Tibial artery (tissue), 4 donors: ENCODE results near the gene DSE.

Experiments
- DNase-seq, 2 donors: peaks; one replicate each; pipeline ENCODE4 v3.0.0-alpha.2; 2019
- H3K27ac ChIP-seq, 2 donors: fragments of 200-600 bp; sonication (generic) in 1 of 2; 1 replicate in 1 of 2; 2 replicates in 1 of 2; pipeline ENCODE4 v1.5.1; 2018 to 2019; ENCODE audit warnings: mild to moderate bottlenecking in 1 of 2
- H3K27me3 ChIP-seq, 2 donors: fragments of 200-600 bp; sonication (generic) in 1 of 2; one replicate each; pipeline versions ENCODE4 v1.5.1 to v1.6.0; 2016 to 2019
- H3K36me3 ChIP-seq, 3 donors: fragments of 200-600 bp; sonication (generic) in 2 of 3; one replicate each; pipeline ENCODE4 v1.5.1; 2016 to 2019; ENCODE audit warnings: mild to moderate bottlenecking in 2 of 3
- H3K4me1 ChIP-seq, 4 donors: fragments of 200-600 bp; sonication (generic) in 2 of 4; 1 replicate in 3 of 4; 2 replicates in 1 of 4; pipeline ENCODE4 v1.5.1; 2016 to 2019
- H3K4me3 ChIP-seq, 2 donors: fragments of 200-600 bp; sonication (generic) in 1 of 2; 1 replicate in 1 of 2; 2 replicates in 1 of 2; pipeline ENCODE4 v1.5.1; 2018 to 2019; ENCODE audit warnings: mild to moderate bottlenecking in 2 of 2
- H3K9me3 ChIP-seq, 3 donors: fragments of 200-600 bp; sonication (generic) in 1 of 3; one replicate each; pipeline ENCODE4 v1.5.1; 2016 to 2019
- intact Hi-C: fragments of 100-400 bp; cut with DNase I; formaldehyde crosslinking; loops from one replicate; pipeline ENCODE4 v1.15.0; 2023; ENCODE audit warnings: low total_unique reads
- TF ChIP-seq, protein P1 (sequence below), 2 experiments: fragments of 200-600 bp in 1 of 2; fragments of 450-650 bp in 1 of 2; IDR thresholded peaks; one replicate each; pipeline ENCODE4 v1.5.1; 2017 to 2019; ENCODE audit warnings: antibody characterized with exemption in 2 of 2, mild to moderate bottlenecking in 1 of 2, moderate library complexity in 1 of 2

Gene DSE

DNA sequence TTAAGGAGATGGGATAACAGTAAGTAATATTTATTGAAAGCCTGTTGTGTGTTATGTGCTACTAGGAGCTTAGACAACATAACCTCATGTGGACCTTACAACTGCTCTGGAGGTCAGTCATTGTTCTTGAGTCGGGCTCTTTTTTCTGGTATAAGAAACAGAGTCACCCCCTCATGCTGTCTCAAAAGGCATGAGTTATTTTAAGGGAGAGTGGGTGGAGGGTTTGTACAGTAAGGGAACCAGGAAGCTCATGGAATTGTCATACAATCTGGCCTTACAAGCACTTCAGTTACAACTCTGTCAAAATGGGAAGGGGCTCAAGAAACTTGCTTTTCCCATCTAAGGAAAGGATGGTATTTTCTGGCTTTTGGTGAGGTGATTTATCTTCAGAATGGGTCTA lies 16.5 kb upstream of the DSE start:
- TF ChIP-seq, protein P1, sequence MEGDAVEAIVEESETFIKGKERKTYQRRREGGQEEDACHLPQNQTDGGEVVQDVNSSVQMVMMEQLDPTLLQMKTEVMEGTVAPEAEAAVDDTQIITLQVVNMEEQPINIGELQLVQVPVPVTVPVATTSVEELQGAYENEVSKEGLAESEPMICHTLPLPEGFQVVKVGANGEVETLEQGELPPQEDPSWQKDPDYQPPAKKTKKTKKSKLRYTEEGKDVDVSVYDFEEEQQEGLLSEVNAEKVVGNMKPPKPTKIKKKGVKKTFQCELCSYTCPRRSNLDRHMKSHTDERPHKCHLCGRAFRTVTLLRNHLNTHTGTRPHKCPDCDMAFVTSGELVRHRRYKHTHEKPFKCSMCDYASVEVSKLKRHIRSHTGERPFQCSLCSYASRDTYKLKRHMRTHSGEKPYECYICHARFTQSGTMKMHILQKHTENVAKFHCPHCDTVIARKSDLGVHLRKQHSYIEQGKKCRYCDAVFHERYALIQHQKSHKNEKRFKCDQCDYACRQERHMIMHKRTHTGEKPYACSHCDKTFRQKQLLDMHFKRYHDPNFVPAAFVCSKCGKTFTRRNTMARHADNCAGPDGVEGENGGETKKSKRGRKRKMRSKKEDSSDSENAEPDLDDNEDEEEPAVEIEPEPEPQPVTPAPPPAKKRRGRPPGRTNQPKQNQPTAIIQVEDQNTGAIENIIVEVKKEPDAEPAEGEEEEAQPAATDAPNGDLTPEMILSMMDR (IDR thresholded peaks at IDR 0.05): no peak
- no peak overlapping the region for H3K27ac ChIP-seq
- peaks cover 0 to 29% (median 8%) of the 10 kb centered on the region in 4 donors for H3K4me1 ChIP-seq
- DNase-seq: no peak
- H3K27me3 ChIP-seq: no peaks in the 10 kb centered on the region
- intact Hi-C loops: no loop called here
- H3K4me3 ChIP-seq: no peak overlapping the region
- no peaks in the 10 kb centered on the region for H3K9me3 ChIP-seq
- no peaks in the 10 kb centered on the region for H3K36me3 ChIP-seq

DNA sequence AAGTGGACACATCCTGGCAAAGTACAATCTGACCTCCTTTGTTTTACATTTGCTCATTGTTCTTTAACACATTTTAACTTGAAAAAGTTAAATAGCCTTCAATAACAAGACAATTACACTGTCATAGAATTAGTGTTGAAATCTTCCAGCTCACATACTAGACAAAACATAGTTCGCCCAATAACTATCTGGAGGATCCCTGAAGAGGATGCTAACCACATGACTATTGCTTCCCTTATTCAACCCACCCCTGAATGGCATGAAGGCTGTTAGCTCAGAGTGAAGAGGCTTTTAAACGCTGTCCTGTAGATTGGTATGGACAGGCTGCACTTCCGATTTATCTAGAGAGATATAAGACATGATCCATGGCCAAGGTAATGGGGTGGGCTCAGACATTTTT lies 15.0 kb upstream of the DSE start:
- TF ChIP-seq, protein P1 (IDR thresholded peaks at IDR 0.05): no peak
- Histone ChIP-seq H3K4me3 (no peak overlapping the region), H3K9me3 (no peaks in the 10 kb centered on the region), H3K36me3 (no peaks in the 10 kb centered on the region), H3K27me3 (no peaks in the 10 kb centered on the region), H3K4me1 (peaks cover 0 to 28% (median 8%) of the 10 kb centered on the region in 4 donors), H3K27ac (no peak overlapping the region)
- intact Hi-C loops: no loop called here
- no peak for DNase-seq

DNA sequence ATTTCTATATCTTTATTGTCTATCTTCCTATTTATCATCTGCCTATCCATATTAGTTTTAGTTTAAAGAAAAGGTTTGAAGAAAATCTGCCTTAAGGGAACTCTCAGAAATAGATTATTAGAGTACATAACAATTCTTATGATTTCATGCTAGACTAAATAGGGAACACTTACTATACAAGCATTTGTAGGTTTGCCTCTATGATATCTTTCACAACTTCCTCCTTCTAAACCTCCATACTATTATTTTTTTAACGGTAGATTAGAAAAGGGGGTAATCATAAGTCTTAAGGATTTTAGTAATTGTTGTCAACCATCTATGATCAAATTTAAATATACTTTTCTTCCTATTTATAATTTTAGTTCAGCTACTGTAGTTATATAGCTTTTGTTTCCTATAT lies 11.6 kb upstream of the DSE start:
- DNase-seq: no peak
- no peaks in the 10 kb centered on the region for H3K36me3 ChIP-seq
- no peak overlapping the region for H3K4me3 ChIP-seq
- peaks cover 0 to 12% (median 0%) of the 10 kb centered on the region in 4 donors for H3K4me1 ChIP-seq
- H3K27ac ChIP-seq: no peak overlapping the region
- no peaks in the 10 kb centered on the region for H3K9me3 ChIP-seq
- no peaks in the 10 kb centered on the region for H3K27me3 ChIP-seq
- intact Hi-C loops: no loop called here
- TF ChIP-seq, protein P1 (IDR thresholded peaks at IDR 0.05): no peak

DNA sequence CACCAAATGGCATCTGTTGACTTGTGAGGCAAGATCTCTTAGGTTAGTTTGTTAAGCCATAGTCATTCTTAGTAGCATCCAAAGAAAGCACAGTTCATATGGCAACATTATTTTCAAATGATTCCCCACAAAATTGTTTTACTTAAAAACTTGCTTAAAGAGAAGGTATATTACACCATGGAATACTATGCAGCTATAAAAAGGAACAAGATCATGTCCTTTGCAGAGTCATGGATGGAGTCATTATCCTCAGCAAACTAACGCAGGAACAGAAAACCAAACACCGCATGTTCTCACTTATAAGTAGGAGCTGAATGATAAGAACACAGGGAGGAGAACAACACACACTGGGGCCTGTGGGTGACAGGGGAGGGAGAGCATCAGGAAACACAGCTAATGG lies 10.9 kb upstream of the DSE start:
- Histone ChIP-seq H3K4me1 (peaks cover 0 to 10% (median 0%) of the 10 kb centered on the region in 4 donors), H3K27ac (no peak overlapping the region), H3K36me3 (no peaks in the 10 kb centered on the region), H3K4me3 (no peak overlapping the region), H3K27me3 (no peaks in the 10 kb centered on the region), H3K9me3 (no peaks in the 10 kb centered on the region)
- intact Hi-C loops: no loop called here
- TF ChIP-seq, protein P1 (IDR thresholded peaks at IDR 0.05): no peak
- no peak for DNase-seq

DNA sequence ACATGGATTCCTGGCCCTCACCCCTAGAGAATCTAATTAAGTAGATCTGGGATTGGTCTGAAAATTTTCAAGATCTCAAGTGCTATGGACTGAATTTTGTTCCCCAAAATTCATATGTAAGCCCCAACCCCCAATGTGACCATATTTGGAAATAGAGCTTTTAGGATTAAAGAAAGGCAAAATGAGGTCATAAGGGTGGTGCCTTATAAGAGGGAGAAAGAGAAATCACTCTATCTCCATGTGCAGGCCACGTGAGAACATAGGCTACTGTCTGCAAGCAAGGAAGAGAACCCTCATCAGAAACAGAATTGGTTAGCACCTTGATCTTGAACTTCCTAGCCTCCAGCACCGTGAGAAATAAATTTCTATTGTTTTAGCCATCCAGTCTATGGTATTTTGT lies 8.5 kb upstream of the DSE start:
- TF ChIP-seq, protein P1 (IDR thresholded peaks at IDR 0.05): no peak

DNA sequence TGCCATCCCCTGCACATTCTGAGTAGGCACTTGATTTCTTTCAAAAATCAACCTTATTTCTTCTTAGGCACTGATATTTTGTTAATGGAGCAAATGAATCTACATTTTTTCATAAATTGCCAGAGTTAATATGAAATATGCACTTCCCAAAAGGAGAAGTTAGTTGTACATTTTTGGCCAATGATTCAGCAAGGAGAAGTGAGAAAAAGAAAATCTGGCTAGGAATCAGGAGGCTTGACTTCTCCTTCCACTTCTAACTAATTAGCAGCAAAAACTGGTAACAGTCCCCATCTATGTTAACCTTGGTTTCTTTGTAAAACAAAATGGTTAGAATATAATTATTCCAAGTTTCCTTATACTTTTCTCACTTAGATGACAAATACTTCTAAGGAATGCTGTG lies 7.0 kb upstream of the DSE start:
- TF ChIP-seq, protein P1 (IDR thresholded peaks at IDR 0.05): no peak
- DNase-seq: no peak
- no peaks in the 10 kb centered on the region for H3K9me3 ChIP-seq
- H3K36me3 ChIP-seq: no peaks in the 10 kb centered on the region
- no peak overlapping the region for H3K27ac ChIP-seq
- intact Hi-C loops: no loop called here
- H3K4me1 ChIP-seq: peaks cover 0 to 10% (median 0%) of the 10 kb centered on the region in 4 donors
- no peak overlapping the region for H3K4me3 ChIP-seq
- no peaks in the 10 kb centered on the region for H3K27me3 ChIP-seq

More for the DNA sequence above, 8.5 kb upstream of the DSE start:
- no peak for DNase-seq
- Histone ChIP-seq H3K4me1 (peaks cover 0 to 10% (median 0%) of the 10 kb centered on the region in 4 donors), H3K27ac (no peak overlapping the region), H3K4me3 (no peak overlapping the region), H3K36me3 (no peaks in the 10 kb centered on the region), H3K9me3 (no peaks in the 10 kb centered on the region), H3K27me3 (no peaks in the 10 kb centered on the region)
- intact Hi-C loops: no loop called here
